Tibial nerve (tissue), 4 donors: ENCODE data around the gene POLR2F.

ENCODE experiments used
- CTCF ChIP-seq, 5 experiments: fragments of 200-600 bp in 3 of 5; fragments of 450-650 bp in 2 of 5; sonication (generic) in 3 of 5; IDR thresholded peaks; one replicate each; pipeline ENCODE4 v1.5.1; 2016 to 2019; ENCODE audit warnings: antibody characterized with exemption in 5 of 5, mild to moderate bottlenecking in 3 of 5, moderate library complexity in 2 of 5
- EP300 ChIP-seq, 2 donors: sonication (generic); formaldehyde crosslinking; IDR thresholded peaks; one replicate each; pipeline ENCODE4 v1.6.1; 2017; ENCODE audit warnings: antibody characterized with exemption in 2 of 2, mild to moderate bottlenecking in 1 of 2
- POLR2A ChIP-seq, 2 donors: fragments of 450-650 bp; IDR thresholded peaks; one replicate each; pipeline ENCODE4 v1.6.1; 2017; ENCODE audit warnings: antibody characterized with exemption in 2 of 2, mild to moderate bottlenecking in 2 of 2, moderate library complexity in 2 of 2

DNA sequence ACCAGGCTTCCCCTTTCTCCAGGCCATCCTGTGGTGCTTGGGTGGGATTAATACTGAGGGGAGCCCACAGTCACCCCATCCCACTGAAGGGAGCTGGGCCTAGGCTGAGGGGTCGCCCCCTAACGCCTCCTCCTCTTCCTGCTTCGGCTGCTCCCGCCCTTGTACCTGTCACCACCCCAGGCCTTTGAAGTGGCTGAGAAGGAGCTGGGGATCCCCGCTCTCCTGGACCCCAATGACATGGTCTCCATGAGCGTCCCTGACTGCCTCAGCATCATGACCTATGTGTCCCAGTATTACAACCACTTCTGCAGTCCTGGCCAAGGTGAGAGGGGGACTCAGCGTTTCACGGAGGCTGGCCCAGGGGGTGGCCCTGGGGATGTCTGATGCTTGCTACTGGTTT, 41.3 kb upstream of the POLR2F start:
- TF ChIP-seq CTCF (IDR thresholded peaks at IDR 0.05) (no peak), EP300 (IDR thresholded peaks at IDR 0.05) (no peak), POLR2A (IDR thresholded peaks at IDR 0.05) (no peak)
